GM21576 (cell line): ENCODE measurements around the gene PARP6.

Experiments used
- ATAC-seq: cut with Tn5 transposase; IDR thresholded peaks from one replicate; pipeline ENCODE4 v1.9.1; 2021; ENCODE audit warnings: mild to moderate bottlenecking, moderate library complexity; ENCODE audit not compliant: unreplicated experiment

The PARP6 gene

GRCh38 chr15:72231833-72232478 is 40.4 kb downstream of the PARP6 start:
- peak; percentile 0 for ATAC-seq

GRCh38 chr15:72231066-72231832 is 41.1 kb downstream of the PARP6 start, which contains the start of gene PKM:
Gene PKM, minus strand, starts transcription at chr15:72231190. Its CDS starts 12,093 bp downstream, at chr15:72219097.
- peak; percentile 37 for ATAC-seq

GRCh38 chr15:72230197-72231065 is 41.9 kb downstream of the PARP6 start:
- no peak for ATAC-seq

- ATAC-seq, result no peak
These were observed 42.5 kb downstream of the PARP6 start for GRCh38 chr15:72229947-72230196.

- no peak for ATAC-seq
These were observed 43.0 kb downstream of the PARP6 start for GRCh38 chr15:72229076-72229946.

- no peak for ATAC-seq
These were observed 44.6 kb downstream of the PARP6 start for GRCh38 chr15:72227720-72228119.

- ATAC-seq, result no peak
These were observed 45.2 kb downstream of the PARP6 start for GRCh38 chr15:72227192-72227586.

GRCh38 chr15:72223278-72223677 is 49.1 kb downstream of the PARP6 start:
- no peak for ATAC-seq

GRCh38 chr15:72222393-72222792 is 50.0 kb downstream of the PARP6 start:
- ATAC-seq, result no peak

- no peak for ATAC-seq
These were observed 51.7 kb downstream of the PARP6 start for GRCh38 chr15:72220687-72221086.

GRCh38 chr15:72217216-72217615 is 55.1 kb downstream of the PARP6 start:
- no peak for ATAC-seq

GRCh38 chr15:72216079-72216478 is 56.3 kb downstream of the PARP6 start:
- no peak for ATAC-seq

- ATAC-seq, result no peak
These were observed 64.7 kb downstream of the PARP6 start for GRCh38 chr15:72207558-72208085.

- no peak for ATAC-seq
These were observed 65.7 kb downstream of the PARP6 start for GRCh38 chr15:72206677-72207000.

GRCh38 chr15:72205896-72206676 is 66.3 kb downstream of the PARP6 start:
- ATAC-seq, result no peak

- ATAC-seq, result no peak
These were observed 67.1 kb downstream of the PARP6 start for GRCh38 chr15:72205273-72205672.

GRCh38 chr15:72203507-72203837 is 68.9 kb downstream of the PARP6 start:
- ATAC-seq, result no peak

- no peak for ATAC-seq
These were observed 69.4 kb downstream of the PARP6 start for GRCh38 chr15:72202801-72203506.

- ATAC-seq, result no peak
These were observed 70.1 kb downstream of the PARP6 start for GRCh38 chr15:72202302-72202701.
